ENCODE results near the gene TPX2. TPM values are rescaled to one million over a fixed set of nuclear protein-coding genes. Genes with fewer than 3 reads are reported as not detected.

The TPX2 gene
- total and polyA plus RNA-seq, 3 donors from 2014 or later, result 39.7 to 74.6 (median 52.5) TPM

GRCh38 chr20:31819083-31819784, 80.1 kb downstream of the TPX2 start, which contains the start of gene MYLK2:
MYLK2 (plus strand) TSS chr20:31819356; CDS start chr20:31819581, 225 bp downstream.
- TF ChIP-seq CTCF (IDR thresholded peaks at IDR 0.05), result no peak
- no peak for TF ChIP-seq POLR2A (IDR thresholded peaks at IDR 0.05)
- Histone ChIP-seq H3K4me3 (no peak within 1 kb of the TSS), H3K27ac (no peak within 1 kb of the TSS), H3K27me3 (no peaks in the 10 kb centered on the region), H3K36me3 (ENCODE audit: low read depth, missing control alignments) (no peaks in the 10 kb centered on the region), H3K4me1 (peaks cover 15% of the 10 kb centered on the region), H3K9me3 (no peaks in the 10 kb centered on the region)
- 63 to 72% methylated on average over 14 to 16 of the region's 16 CpGs for WGBS, 2 donors
- intact Hi-C loops (cut with DNase I; ENCODE audit: low total_unique reads), result no loop called here
- no peak for DNase-seq

- intact Hi-C loops (cut with DNase I; ENCODE audit: low total_unique reads), result loop anchor here (10.0 kb wide), 1 partner anchor 135 kb away; the partner anchor contains the start of gene PDRG1
- WGBS, 2 donors, result 73 to 87% methylated on average over 4 to 5 of the region's 6 CpGs
- Histone ChIP-seq H3K36me3 (ENCODE audit: low read depth, missing control alignments) (no peaks in the 10 kb centered on the region), H3K27ac (no peak overlapping the region), H3K27me3 (no peaks in the 10 kb centered on the region), H3K4me3 (no peak overlapping the region), H3K9me3 (no peaks in the 10 kb centered on the region), H3K4me1 (peaks cover 15% of the 10 kb centered on the region)
- no peak for TF ChIP-seq POLR2A (IDR thresholded peaks at IDR 0.05)
- no peak for TF ChIP-seq CTCF (IDR thresholded peaks at IDR 0.05)
- no peak for DNase-seq
Observed at GRCh38 chr20:31820228-31820627, 81.1 kb downstream of the TPX2 start.

GRCh38 chr20:31821427-31821826, 82.3 kb downstream of the TPX2 start:
- 49 to 75% methylated on average over 5 of the region's 5 CpGs for WGBS, 2 donors
- DNase-seq, result no peak
- Histone ChIP-seq H3K27me3 (no peaks in the 10 kb centered on the region), H3K4me1 (peaks cover 10% of the 10 kb centered on the region), H3K4me3 (no peak overlapping the region), H3K36me3 (ENCODE audit: low read depth, missing control alignments) (no peaks in the 10 kb centered on the region), H3K27ac (no peak overlapping the region), H3K9me3 (no peaks in the 10 kb centered on the region)
- no peak for TF ChIP-seq CTCF (IDR thresholded peaks at IDR 0.05)
- TF ChIP-seq POLR2A (IDR thresholded peaks at IDR 0.05), result no peak
- intact Hi-C loops (cut with DNase I; ENCODE audit: low total_unique reads), result loop anchor here (10.0 kb wide), 1 partner anchor 133 kb away; the partner anchor contains the start of gene PDRG1

GRCh38 chr20:31822421-31823330, 83.6 kb downstream of the TPX2 start:
- TF ChIP-seq POLR2A (IDR thresholded peaks at IDR 0.05) (no peak), CTCF (IDR thresholded peaks at IDR 0.05) (peak; percentile 98 to 100 (median 99))
- Histone ChIP-seq H3K27me3 (no peaks in the 10 kb centered on the region), H3K4me3 (no peak overlapping the region), H3K27ac (no peak overlapping the region), H3K4me1 (peaks cover 10% of the 10 kb centered on the region), H3K36me3 (ENCODE audit: low read depth, missing control alignments) (no peaks in the 10 kb centered on the region), H3K9me3 (no peaks in the 10 kb centered on the region)
- WGBS, 2 donors, result 4 to 7% methylated on average over 27 to 29 of the region's 29 CpGs
- peak; percentile 85 for DNase-seq
- intact Hi-C loops (cut with DNase I; ENCODE audit: low total_unique reads), result loop anchor here (10.0 kb wide), 1 partner anchor 132 kb away; the partner anchor contains the start of gene PDRG1
